Measurements from ENCODE around the gene TMPRSS3.

DNA sequence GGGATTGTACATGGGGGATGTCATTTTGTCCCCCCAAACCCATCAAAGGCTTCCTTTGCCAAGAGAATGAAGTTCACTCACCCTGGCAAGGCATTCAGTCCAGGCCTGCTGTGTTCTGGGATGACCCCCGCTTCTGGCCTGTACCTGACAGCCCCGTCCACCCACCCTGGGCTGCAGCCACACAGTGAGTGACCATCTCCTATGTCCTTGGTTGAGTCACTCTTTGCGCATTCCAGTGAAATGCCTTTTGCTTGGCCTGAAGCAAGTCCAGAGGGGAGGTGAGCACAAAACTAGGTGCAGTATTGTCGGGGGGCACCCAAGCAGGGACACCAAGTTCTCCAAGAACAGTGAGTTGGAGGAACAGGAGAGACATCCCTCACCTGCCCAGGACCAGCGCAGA lies 10.2 kb downstream of the TMPRSS3 start:
- TF ChIP-seq EZH2 (IDR thresholded peaks at IDR 0.05; ENCODE audit: borderline replicate concordance, low read depth, low read length, poor library complexity, severe bottlenecking), result no peak
- TF ChIP-seq, protein P1, sequence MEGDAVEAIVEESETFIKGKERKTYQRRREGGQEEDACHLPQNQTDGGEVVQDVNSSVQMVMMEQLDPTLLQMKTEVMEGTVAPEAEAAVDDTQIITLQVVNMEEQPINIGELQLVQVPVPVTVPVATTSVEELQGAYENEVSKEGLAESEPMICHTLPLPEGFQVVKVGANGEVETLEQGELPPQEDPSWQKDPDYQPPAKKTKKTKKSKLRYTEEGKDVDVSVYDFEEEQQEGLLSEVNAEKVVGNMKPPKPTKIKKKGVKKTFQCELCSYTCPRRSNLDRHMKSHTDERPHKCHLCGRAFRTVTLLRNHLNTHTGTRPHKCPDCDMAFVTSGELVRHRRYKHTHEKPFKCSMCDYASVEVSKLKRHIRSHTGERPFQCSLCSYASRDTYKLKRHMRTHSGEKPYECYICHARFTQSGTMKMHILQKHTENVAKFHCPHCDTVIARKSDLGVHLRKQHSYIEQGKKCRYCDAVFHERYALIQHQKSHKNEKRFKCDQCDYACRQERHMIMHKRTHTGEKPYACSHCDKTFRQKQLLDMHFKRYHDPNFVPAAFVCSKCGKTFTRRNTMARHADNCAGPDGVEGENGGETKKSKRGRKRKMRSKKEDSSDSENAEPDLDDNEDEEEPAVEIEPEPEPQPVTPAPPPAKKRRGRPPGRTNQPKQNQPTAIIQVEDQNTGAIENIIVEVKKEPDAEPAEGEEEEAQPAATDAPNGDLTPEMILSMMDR (conservative IDR thresholded peaks at IDR 0.05; ENCODE audit: low read depth, low read length), result no peak
